ENCODE results near the gene CHMP5.
"Not testable (repeated sequence)": the region's sequence is repeated elsewhere in the genome, so short reads cannot be mapped to it uniquely, and the experiment has no call there.

The CHMP5 gene

GRCh38 chr9:33300546-33300945 lies 35.7 kb downstream of the CHMP5 start:
- no peak overlapping the region for H3K9ac ChIP-seq (ENCODE audit: low read depth, low read length)
- H3K9me3 ChIP-seq (ENCODE audit: control insufficient read depth, insufficient read depth, low read length): no peaks in the 10 kb centered on the region
- no peaks in the 10 kb centered on the region for H3K4me1 ChIP-seq (ENCODE audit: insufficient read depth, low read length)
- peaks cover 51% of the 10 kb centered on the region for H3K36me3 ChIP-seq (ENCODE audit: insufficient read depth, low read length)

GRCh38 chr9:33304362-33304761 lies 39.5 kb downstream of the CHMP5 start:
- H3K9me3 ChIP-seq (ENCODE audit: control insufficient read depth, insufficient read depth, low read length): no peaks in the 10 kb centered on the region
- no peak overlapping the region for H3K9ac ChIP-seq (ENCODE audit: low read depth, low read length)
- no peaks in the 10 kb centered on the region for H3K4me1 ChIP-seq (ENCODE audit: insufficient read depth, low read length)
- peaks cover 48% of the 10 kb centered on the region for H3K36me3 ChIP-seq (ENCODE audit: insufficient read depth, low read length)

- Histone ChIP-seq H3K36me3 (ENCODE audit: insufficient read depth, low read length) (peaks cover 38% of the 10 kb centered on the region), H3K4me1 (ENCODE audit: insufficient read depth, low read length) (no peaks in the 10 kb centered on the region), H3K9me3 (ENCODE audit: control insufficient read depth, insufficient read depth, low read length) (no peaks in the 10 kb centered on the region), H3K9ac (ENCODE audit: low read depth, low read length) (no peak overlapping the region)
Measured at GRCh38 chr9:33306037-33306436, 41.2 kb downstream of the CHMP5 start.

GRCh38 chr9:33307067-33307466 lies 42.2 kb downstream of the CHMP5 start:
- H3K9ac ChIP-seq (ENCODE audit: low read depth, low read length): no peak overlapping the region

GRCh38 chr9:33309903-33310302 lies 45.1 kb downstream of the CHMP5 start:
- Histone ChIP-seq H3K4me1 (ENCODE audit: insufficient read depth, low read length) (no peaks in the 10 kb centered on the region), H3K9me3 (ENCODE audit: control insufficient read depth, insufficient read depth, low read length) (no peaks in the 10 kb centered on the region), H3K36me3 (ENCODE audit: insufficient read depth, low read length) (peaks cover 32% of the 10 kb centered on the region), H3K9ac (ENCODE audit: low read depth, low read length) (no peak overlapping the region)

More at GRCh38 chr9:33307067-33307466, 42.2 kb downstream of the CHMP5 start:
- Histone ChIP-seq H3K4me1 (ENCODE audit: insufficient read depth, low read length) (no peaks in the 10 kb centered on the region), H3K36me3 (ENCODE audit: insufficient read depth, low read length) (peaks cover 40% of the 10 kb centered on the region), H3K9me3 (ENCODE audit: control insufficient read depth, insufficient read depth, low read length) (no peaks in the 10 kb centered on the region)

GRCh38 chr9:33310748-33311147 lies 45.9 kb downstream of the CHMP5 start:
- Histone ChIP-seq H3K9me3 (ENCODE audit: control insufficient read depth, insufficient read depth, low read length) (no peaks in the 10 kb centered on the region), H3K4me1 (ENCODE audit: insufficient read depth, low read length) (no peaks in the 10 kb centered on the region), H3K9ac (ENCODE audit: low read depth, low read length) (no peak overlapping the region), H3K36me3 (ENCODE audit: insufficient read depth, low read length) (peaks cover 27% of the 10 kb centered on the region)

DNA sequence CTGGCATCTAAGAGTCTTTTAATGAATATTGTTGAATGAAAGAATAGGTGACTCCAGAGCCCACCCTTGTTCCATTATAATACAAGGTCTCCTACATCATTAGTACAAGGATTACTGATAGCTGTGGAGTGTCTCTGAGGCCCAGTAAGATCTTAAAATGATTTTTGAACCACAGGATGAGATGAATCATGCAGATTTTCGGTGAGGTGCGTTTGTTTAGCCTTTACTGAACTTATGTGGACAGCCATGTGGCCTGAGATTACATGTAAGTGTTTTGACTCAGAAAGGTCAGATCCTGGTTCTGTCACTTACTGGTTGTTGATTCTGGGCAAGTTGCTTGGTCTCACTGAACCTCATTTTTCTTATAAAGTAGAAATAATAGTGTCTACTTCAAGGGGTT lies 47.1 kb downstream of the CHMP5 start:
- Histone ChIP-seq H3K4me1 (ENCODE audit: insufficient read depth, low read length) (no peaks in the 10 kb centered on the region), H3K9ac (ENCODE audit: low read depth, low read length) (no peak overlapping the region), H3K9me3 (ENCODE audit: control insufficient read depth, insufficient read depth, low read length) (no peaks in the 10 kb centered on the region), H3K36me3 (ENCODE audit: insufficient read depth, low read length) (peaks cover 22% of the 10 kb centered on the region)

DNA sequence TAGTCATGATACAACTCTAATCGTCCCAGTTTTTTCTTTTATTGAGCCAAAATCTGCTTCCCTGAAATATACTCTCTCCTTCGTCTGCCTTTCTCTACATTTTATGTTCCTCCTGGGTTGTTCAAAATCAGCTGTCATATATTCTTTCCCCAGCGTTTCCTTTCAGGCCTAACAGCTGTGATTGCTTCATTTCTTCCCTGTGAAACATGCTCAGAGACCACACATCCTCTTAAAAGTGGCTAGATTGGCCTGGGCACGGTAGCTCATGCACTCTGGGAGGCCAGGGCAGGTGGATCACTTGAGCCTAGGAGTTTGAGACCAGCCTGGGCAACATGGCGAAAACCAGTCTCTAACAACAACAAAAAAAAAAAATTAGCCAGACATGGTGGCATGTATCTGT lies 50.5 kb downstream of the CHMP5 start:
- Histone ChIP-seq H3K9me3 (ENCODE audit: control insufficient read depth, insufficient read depth, low read length) (no peaks in the 10 kb centered on the region), H3K9ac (ENCODE audit: low read depth, low read length) (no peak overlapping the region), H3K36me3 (ENCODE audit: insufficient read depth, low read length) (peaks cover 24% of the 10 kb centered on the region), H3K4me1 (ENCODE audit: insufficient read depth, low read length) (no peaks in the 10 kb centered on the region)

DNA sequence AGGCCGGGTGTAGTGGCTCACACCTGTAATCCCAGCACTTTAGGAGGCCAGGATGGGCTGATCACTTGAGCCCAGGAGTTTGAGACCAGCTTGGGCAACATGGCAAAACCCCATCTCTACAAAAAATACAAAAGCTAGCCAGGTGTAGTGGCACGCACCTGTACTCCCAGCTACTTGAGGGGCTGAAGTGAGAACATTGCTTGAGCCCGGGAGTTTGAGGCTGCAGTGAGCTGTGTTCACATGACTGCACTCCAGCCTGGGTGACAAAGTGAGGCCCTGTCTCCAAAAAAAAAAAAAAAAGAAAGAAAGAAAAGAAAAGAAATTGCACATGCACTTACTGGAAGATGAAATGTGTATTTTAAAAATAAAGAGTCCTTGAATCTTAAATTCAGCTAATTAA lies 52.3 kb downstream of the CHMP5 start:
- H3K4me1 ChIP-seq (ENCODE audit: insufficient read depth, low read length); H3K9ac ChIP-seq (ENCODE audit: low read depth, low read length); H3K9me3 ChIP-seq (ENCODE audit: control insufficient read depth, insufficient read depth, low read length): not testable (repeated sequence)
- peaks cover 32% of the 10 kb centered on the region for H3K36me3 ChIP-seq (ENCODE audit: insufficient read depth, low read length)

DNA sequence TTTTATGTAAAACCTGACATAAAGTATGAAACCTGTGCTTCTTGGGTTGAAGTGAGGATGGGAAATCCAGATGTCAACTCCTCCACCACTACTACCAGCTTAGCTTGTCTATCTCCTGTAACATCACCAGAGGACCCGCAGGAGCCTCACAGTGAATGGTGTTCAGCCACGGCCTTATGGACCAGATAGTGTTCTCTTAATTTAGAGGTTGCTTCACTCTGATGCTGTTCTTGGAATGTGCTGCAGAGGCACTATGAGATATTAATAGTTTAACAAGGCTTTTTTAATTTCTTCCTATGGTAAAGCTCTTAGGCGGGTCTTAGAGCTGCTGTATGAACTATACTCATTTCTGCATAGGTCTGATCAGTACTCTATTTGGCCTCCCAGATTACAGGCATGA lies 53.4 kb downstream of the CHMP5 start:
- no peak overlapping the region for H3K9ac ChIP-seq (ENCODE audit: low read depth, low read length)
- peaks cover 41% of the 10 kb centered on the region for H3K36me3 ChIP-seq (ENCODE audit: insufficient read depth, low read length)
- H3K9me3 ChIP-seq (ENCODE audit: control insufficient read depth, insufficient read depth, low read length): no peaks in the 10 kb centered on the region
- no peaks in the 10 kb centered on the region for H3K4me1 ChIP-seq (ENCODE audit: insufficient read depth, low read length)

GRCh38 chr9:33318781-33319180 lies 53.9 kb downstream of the CHMP5 start:
- Histone ChIP-seq H3K9ac (ENCODE audit: low read depth, low read length) (no peak overlapping the region), H3K36me3 (ENCODE audit: insufficient read depth, low read length) (peaks cover 36% of the 10 kb centered on the region), H3K4me1 (ENCODE audit: insufficient read depth, low read length) (no peaks in the 10 kb centered on the region), H3K9me3 (ENCODE audit: control insufficient read depth, insufficient read depth, low read length) (no peaks in the 10 kb centered on the region)

- H3K4me1 ChIP-seq (ENCODE audit: insufficient read depth, low read length): no peaks in the 10 kb centered on the region
- peaks cover 35% of the 10 kb centered on the region for H3K36me3 ChIP-seq (ENCODE audit: insufficient read depth, low read length)
Measured at GRCh38 chr9:33320230-33320567, 55.4 kb downstream of the CHMP5 start.

DNA sequence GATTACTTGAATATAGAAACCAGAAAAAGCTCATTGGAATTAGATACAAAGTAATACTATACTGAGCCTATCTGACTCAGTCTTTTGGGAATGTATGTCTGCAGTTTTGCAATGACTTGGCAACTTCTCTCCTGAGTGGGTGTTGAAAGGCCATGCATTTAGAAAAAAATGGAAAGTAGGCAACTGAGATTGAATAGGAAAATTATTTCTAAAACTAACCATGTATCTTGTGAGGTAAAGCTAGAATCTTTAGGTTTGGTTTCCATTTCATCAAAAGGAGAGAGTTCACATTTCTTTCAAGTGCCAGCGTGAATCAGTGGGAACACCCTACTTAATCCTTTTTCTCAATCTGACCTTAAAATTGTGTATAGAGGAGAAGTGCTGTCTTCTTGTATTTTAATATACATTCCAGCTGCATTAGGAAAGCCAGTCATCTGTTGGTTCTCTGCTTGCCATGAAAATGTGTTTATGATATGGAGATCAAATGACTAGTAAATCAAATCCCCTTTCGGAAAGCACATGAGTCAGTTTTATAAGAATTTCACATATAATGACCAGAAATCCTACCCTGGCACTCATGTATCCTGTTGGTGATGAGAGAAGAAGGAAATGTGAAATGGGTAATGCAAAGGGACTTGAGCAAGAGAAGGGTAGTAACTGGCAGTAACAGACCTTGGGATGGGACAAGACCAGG lies 55.9 kb downstream of the CHMP5 start:
- Histone ChIP-seq H3K9me3 (ENCODE audit: control insufficient read depth, insufficient read depth, low read length) (no peaks in the 10 kb centered on the region), H3K36me3 (ENCODE audit: insufficient read depth, low read length) (peaks cover 35% of the 10 kb centered on the region), H3K4me1 (ENCODE audit: insufficient read depth, low read length) (no peaks in the 10 kb centered on the region), H3K9ac (ENCODE audit: low read depth, low read length) (no peak overlapping the region)

More at GRCh38 chr9:33320230-33320567, 55.4 kb downstream of the CHMP5 start:
- Histone ChIP-seq H3K9me3 (ENCODE audit: control insufficient read depth, insufficient read depth, low read length) (no peaks in the 10 kb centered on the region), H3K9ac (ENCODE audit: low read depth, low read length) (no peak overlapping the region)

GRCh38 chr9:33329117-33329563 lies 64.3 kb downstream of the CHMP5 start:
- Histone ChIP-seq H3K9ac (ENCODE audit: low read depth, low read length) (no peak overlapping the region), H3K9me3 (ENCODE audit: control insufficient read depth, insufficient read depth, low read length) (no peaks in the 10 kb centered on the region), H3K36me3 (ENCODE audit: insufficient read depth, low read length) (peaks cover 27% of the 10 kb centered on the region), H3K4me1 (ENCODE audit: insufficient read depth, low read length) (no peaks in the 10 kb centered on the region)

DNA sequence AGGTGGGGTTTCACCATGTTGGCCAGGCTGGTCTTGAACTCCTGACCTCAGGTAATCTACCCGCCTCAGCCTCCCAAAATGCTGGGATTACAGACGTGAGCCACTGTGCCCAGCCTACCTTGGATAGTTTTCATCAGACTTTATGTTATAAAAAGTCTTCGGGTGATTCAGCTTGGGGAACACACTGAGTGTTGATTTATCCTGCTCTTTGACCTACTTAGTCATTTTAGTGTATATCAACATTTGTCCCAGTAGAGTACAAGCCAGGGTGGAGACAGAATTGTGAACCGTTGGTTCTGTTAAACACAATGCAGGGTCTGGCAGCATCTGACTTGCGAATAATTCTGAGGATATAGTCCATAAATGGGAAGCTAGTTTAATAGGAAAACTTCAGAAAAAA lies 65.1 kb downstream of the CHMP5 start:
- Histone ChIP-seq H3K4me1 (ENCODE audit: insufficient read depth, low read length) (no peaks in the 10 kb centered on the region), H3K9me3 (ENCODE audit: control insufficient read depth, insufficient read depth, low read length) (no peaks in the 10 kb centered on the region), H3K36me3 (ENCODE audit: insufficient read depth, low read length) (peaks cover 33% of the 10 kb centered on the region), H3K9ac (ENCODE audit: low read depth, low read length) (no peak overlapping the region)
